ENCODE measurements around the gene PFKFB4.

Gene PFKFB4

DNA sequence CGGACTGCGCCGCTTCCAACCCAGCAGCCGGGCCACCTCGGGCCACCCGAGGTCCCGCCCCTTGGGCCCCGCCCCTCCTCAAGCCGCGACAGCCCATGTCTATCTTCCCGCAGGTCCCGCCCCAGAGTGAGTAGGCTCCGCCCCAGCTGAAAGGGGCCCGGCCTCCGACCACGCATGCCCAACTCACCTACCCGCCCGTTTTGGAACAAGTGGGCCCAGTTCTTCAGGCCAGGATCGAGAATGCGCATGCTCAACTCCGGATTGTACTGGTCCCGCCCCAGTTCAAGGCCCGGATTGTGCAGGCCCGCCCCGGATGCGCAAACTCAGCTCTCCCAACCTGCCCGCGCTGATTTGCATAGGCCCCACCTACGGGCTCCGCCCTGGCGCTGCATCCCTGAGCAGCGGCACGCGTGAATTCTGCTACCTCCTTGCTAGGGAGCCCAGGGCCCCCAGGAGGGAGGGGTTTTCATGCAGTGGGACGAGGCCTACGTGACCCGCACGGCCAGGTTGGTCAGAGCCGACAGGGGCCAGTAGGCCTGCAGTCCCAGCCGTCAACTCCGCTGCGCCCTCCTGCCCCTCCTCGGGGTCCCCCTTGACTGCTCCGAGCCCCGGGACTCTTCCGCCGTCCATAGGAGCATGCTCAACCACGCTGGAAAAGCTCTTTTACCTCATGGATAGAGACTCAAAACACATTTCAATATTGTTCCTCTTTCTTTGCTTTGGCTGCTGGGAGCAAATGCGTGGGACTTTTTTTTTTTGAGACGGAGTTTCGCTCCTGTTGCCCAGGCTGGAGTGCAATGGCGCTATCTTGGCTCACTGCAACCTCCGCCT lies at the start of gene PFKFB4:
PFKFB4 (minus strand) TSS at position 8 of the 831 bp plus-strand sequence. CDS start 26 bp downstream, outside the sequence.
- Histone ChIP-seq H3K36me3 (replicated peaks) (no peaks in the 10 kb centered on the region), H3K9me3 (no peaks in the 10 kb centered on the region), H3K4me3 (peak within 1 kb of the TSS; percentile 52), H3K4me1 (peaks cover 8% of the 10 kb centered on the region), H3K27me3 (ENCODE audit: low read depth) (no peaks in the 10 kb centered on the region)
- DNase-seq (ENCODE audit: low spot score in 2 of 2) = peak; percentile 97 to 99
- in situ Hi-C loops (cut with MboI; ENCODE audit: low sequenced_read_pairs) = no loop called here

DNA sequence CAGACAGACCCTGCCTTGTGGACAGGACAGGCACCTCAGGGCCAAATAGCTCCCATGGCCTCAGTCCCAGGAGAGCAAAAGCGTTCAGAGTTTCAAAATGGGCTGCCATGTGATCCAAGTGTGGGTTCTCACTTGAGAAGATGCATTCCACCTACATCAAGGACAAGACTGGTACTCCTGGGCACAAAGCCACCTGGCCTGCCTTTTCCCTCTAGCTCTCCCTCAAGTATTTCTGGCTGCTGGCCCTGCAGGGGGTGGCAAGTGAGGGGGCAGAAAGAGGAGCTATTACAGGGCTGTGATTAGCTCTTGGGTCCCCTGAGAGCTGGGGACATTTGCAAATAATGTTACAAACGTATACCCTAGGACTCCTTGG lies 45.0 kb upstream of the PFKFB4 start:
- Histone ChIP-seq H3K36me3 (replicated peaks) (peaks cover 80% of the 10 kb centered on the region), H3K27me3 (ENCODE audit: low read depth) (no peaks in the 10 kb centered on the region), H3K4me1 (no peaks in the 10 kb centered on the region), H3K4me3 (no peak overlapping the region), H3K9me3 (no peaks in the 10 kb centered on the region)
- no peak for DNase-seq (ENCODE audit: low spot score in 2 of 2)
- in situ Hi-C loops (cut with MboI; ENCODE audit: low sequenced_read_pairs) = no loop called here

DNA sequence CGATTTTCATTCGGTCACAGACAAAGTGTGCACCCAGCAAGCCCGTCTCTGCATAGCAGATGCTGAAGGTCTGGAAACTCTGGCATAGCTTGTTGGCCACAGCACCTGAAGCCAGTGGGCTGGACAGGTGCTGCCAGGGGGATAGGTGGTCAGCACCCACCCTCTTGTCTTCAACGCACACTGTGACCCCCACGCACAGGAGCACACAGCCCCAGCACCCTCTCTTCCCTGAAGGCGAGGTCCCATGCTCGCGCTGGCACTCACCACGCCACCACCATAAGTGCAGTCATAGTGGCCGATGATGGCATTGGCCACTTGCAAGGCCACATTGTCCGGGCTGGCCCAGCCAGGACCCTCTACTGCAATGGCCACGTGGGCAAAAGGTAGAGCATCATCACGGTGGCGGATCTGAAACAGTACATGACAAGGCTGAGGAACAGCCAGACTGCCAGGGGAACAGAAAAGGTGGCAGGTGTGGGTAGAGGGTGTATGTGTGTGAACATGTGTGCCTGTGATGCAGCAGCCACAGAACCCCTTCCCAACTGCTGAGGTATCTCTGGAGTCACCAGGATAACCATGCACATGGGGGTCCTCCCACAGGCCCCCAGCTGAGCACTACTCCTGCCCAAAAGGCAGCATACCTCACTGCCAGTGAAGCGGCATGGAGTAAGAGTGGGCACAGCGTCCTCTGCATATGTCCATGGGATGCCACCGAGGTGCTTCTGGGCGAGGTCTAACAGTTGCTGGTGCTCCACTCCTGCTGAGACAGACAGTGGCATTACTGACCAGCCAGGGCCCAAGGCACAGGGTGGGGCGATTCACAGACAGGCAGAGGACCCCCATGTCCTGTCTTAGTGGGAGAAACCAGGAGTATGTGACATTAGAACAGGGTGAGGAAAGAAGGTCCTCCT lies 44.4 kb upstream of the PFKFB4 start:
- peaks cover 75% of the 10 kb centered on the region for H3K36me3 ChIP-seq (replicated peaks)
- H3K4me1 ChIP-seq = no peaks in the 10 kb centered on the region
- no peak for DNase-seq (ENCODE audit: low spot score in 2 of 2)
- H3K9me3 ChIP-seq = no peaks in the 10 kb centered on the region
- in situ Hi-C loops (cut with MboI; ENCODE audit: low sequenced_read_pairs) = no loop called here
- H3K27me3 ChIP-seq (ENCODE audit: low read depth) = no peaks in the 10 kb centered on the region
- H3K4me3 ChIP-seq = no peak overlapping the region

DNA sequence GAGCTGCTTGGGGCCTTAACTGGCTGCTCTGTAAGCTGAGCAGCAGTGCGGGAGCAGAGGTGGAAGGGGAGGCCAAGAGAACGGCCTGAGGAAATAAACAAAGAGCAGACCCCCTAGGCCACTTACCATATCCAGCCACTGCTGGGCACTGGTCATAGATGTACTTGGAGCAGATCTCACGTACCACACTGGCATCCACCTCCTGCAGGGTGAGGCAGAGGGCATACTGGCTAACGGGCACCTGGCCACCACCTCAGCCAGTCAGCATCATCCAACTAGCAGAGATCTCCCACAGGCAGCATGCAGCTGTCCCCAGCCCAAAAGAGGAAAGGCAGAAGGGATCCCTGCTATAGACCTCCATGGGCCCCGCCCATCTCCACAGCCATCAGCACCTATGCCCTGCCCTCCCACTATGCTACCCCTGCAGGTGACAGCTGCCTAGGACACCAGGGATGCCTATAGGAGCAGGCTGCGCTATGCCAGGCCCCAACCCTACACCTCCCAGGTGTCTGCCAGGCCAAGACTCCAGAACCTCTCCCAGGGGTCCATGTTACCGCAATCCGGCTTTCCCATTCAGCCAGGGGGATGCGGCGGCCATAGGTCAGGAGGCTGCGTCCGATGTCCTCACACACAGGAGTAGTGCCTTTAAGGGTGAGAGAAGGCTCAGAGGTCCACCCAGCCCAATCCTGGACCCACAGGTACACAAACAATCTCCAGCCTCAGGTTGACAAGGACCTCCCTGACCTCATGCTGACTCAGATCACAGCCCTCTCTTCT lies 43.1 kb upstream of the PFKFB4 start:
- Histone ChIP-seq H3K27me3 (ENCODE audit: low read depth) (peaks cover 8% of the 10 kb centered on the region), H3K36me3 (replicated peaks) (peaks cover 63% of the 10 kb centered on the region), H3K4me3 (no peak overlapping the region), H3K9me3 (no peaks in the 10 kb centered on the region), H3K4me1 (no peaks in the 10 kb centered on the region)
- DNase-seq (ENCODE audit: low spot score in 2 of 2) = no peak
- in situ Hi-C loops (cut with MboI; ENCODE audit: low sequenced_read_pairs) = no loop called here

DNA sequence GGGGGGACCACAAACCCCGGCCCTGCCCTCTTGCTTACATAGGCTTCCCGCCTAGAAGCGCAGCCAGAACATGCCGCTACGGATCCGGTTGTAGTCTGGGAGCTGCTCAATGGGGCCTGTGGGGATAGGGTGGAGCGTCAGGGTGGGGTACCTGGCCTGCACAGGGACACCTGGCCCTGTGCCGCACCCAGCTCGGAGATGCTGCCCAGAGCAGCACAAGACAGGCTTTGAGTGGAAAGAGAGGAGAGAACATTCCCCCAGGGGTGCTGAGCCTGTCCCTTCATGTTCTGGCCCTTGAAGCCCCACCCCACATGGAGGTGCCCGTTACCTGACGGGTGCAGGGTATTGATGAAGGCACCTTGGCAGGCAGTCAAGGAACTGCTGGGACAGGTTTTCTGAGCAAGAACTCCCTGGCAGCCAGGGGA lies 42.5 kb upstream of the PFKFB4 start:
- DNase-seq (ENCODE audit: low spot score in 2 of 2) = no peak
- Histone ChIP-seq H3K4me3 (no peak overlapping the region), H3K4me1 (no peaks in the 10 kb centered on the region), H3K36me3 (replicated peaks) (peaks cover 57% of the 10 kb centered on the region), H3K9me3 (no peaks in the 10 kb centered on the region), H3K27me3 (ENCODE audit: low read depth) (peaks cover 14% of the 10 kb centered on the region)
- in situ Hi-C loops (cut with MboI; ENCODE audit: low sequenced_read_pairs) = no loop called here

DNA sequence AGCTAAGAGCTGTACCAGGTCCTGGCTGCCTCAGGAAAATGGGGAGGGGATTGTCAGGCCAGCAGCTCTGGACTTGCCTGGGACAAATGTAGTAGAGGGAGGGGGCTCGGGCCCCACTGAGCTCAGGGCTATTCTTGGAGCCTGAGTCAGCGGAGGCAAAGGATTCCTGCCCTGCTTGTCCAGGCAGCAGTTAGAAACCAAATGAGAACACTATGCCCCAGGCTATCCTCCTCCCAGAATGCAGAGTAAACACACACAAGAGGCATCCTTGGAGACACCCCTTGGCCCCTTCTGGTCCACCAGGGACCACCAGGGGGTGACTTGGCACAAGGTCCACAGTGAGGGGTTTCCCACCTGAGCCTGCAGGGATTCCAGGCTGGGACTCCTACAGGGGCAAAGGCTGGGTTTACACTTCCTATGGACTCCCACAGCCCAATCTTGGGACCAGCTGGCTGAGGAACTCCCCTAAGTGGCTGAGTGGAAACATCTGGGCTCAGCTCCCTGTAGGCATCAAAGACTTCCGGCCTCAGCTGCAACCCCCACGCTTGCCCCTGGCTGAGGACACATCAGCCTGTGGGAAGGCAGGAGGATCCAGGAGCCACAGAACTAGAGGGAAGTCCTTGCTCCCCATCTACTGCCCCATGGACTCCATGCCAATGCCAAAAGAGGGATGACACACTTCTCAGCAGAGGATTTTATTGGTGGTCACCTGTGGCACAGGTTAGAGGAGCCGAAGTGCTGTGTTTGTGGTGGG lies 41.9 kb upstream of the PFKFB4 start:
- DNase-seq (ENCODE audit: low spot score in 2 of 2) = no peak
- Histone ChIP-seq H3K9me3 (no peaks in the 10 kb centered on the region), H3K4me1 (no peaks in the 10 kb centered on the region), H3K27me3 (ENCODE audit: low read depth) (peaks cover 18% of the 10 kb centered on the region), H3K4me3 (no peak overlapping the region), H3K36me3 (replicated peaks) (peaks cover 51% of the 10 kb centered on the region)
- in situ Hi-C loops (cut with MboI; ENCODE audit: low sequenced_read_pairs) = no loop called here

DNA sequence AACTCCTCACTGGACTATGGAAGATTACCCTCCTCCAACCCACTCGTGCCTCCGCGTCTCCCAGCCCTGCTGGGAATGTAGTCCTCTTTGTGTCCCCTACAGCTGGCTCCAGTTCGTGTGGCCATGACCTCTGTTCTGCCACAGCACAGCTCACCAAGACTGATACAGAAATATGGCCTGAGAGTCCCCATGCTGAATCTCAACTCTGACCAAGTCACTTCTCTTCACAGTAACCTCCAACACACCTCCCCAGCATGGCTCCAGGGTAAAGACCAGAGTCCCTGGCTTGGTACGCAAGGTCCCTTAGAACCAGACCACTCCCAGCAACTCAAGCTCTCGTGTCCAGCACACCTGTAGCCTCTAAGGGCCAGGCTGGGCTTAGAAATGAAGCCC lies 40.8 kb upstream of the PFKFB4 start:
- no peak for DNase-seq (ENCODE audit: low spot score in 2 of 2)
- H3K4me1 ChIP-seq = no peaks in the 10 kb centered on the region
- H3K4me3 ChIP-seq = no peak overlapping the region
- H3K9me3 ChIP-seq = no peaks in the 10 kb centered on the region
- peaks cover 41% of the 10 kb centered on the region for H3K36me3 ChIP-seq (replicated peaks)
- H3K27me3 ChIP-seq (ENCODE audit: low read depth) = peaks cover 24% of the 10 kb centered on the region
- in situ Hi-C loops (cut with MboI; ENCODE audit: low sequenced_read_pairs) = no loop called here

DNA sequence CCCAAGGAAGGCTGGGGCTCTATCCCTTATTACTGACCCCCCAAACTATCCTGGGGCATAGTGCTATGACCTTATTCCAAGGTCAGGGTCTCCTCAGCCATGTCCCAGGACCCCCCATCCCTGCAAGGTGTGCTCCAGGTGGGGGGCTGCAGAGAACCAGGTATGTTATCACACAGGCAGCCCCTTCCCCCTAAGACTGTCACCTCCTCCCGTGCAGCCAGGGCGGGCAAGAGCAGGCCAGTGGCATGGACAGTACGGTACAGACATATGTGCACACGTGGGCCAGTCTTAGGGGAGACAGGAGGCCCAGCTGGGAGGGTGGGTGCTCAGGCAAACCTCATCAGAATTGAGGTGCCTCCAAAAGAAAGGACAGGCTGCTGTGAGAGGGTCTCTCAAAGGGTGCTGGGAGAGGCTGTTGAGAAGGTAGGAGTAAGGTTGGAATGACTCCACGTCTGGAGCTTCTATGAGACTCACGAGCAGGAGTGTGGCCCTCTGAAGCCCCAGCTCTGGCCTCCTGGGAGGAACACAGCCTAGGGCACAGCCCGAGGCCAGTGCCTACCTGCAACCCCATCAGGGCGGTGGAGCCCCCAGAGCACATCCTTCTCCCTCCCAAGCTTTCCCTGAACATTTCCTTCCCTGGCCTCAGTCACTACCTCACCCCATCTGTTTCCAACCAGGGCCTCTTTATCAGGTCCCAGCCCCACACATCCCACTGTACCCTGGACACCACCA lies 40.2 kb upstream of the PFKFB4 start:
- no peaks in the 10 kb centered on the region for H3K9me3 ChIP-seq
- no peaks in the 10 kb centered on the region for H3K4me1 ChIP-seq
- H3K36me3 ChIP-seq (replicated peaks) = peaks cover 41% of the 10 kb centered on the region
- in situ Hi-C loops (cut with MboI; ENCODE audit: low sequenced_read_pairs) = no loop called here
- no peak for DNase-seq (ENCODE audit: low spot score in 2 of 2)
- H3K4me3 ChIP-seq = no peak overlapping the region
- H3K27me3 ChIP-seq (ENCODE audit: low read depth) = peaks cover 24% of the 10 kb centered on the region

DNA sequence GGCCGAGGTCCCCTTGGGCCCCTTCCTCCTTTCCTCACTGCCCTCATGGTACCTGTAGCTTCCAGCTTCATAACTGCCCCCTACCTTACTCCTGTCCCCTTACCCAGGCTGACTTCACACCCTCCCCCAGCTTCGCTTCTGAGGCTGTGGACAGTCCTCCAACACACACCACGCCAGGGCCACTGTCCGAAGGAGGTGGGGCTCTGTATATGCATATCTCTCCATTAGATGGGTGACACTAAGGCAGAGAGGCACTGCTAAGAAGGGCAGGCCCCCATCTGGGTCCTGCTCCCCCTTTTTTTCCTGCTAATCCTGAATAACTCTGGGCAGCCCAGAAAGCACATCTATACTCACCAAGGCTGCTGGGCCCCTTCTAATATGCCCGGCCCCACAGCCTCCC lies 39.6 kb upstream of the PFKFB4 start:
- Histone ChIP-seq H3K27me3 (ENCODE audit: low read depth) (peaks cover 24% of the 10 kb centered on the region), H3K9me3 (no peaks in the 10 kb centered on the region), H3K36me3 (replicated peaks) (peaks cover 36% of the 10 kb centered on the region), H3K4me3 (no peak overlapping the region), H3K4me1 (no peaks in the 10 kb centered on the region)
- in situ Hi-C loops (cut with MboI; ENCODE audit: low sequenced_read_pairs) = no loop called here
- no peak for DNase-seq (ENCODE audit: low spot score in 2 of 2)

DNA sequence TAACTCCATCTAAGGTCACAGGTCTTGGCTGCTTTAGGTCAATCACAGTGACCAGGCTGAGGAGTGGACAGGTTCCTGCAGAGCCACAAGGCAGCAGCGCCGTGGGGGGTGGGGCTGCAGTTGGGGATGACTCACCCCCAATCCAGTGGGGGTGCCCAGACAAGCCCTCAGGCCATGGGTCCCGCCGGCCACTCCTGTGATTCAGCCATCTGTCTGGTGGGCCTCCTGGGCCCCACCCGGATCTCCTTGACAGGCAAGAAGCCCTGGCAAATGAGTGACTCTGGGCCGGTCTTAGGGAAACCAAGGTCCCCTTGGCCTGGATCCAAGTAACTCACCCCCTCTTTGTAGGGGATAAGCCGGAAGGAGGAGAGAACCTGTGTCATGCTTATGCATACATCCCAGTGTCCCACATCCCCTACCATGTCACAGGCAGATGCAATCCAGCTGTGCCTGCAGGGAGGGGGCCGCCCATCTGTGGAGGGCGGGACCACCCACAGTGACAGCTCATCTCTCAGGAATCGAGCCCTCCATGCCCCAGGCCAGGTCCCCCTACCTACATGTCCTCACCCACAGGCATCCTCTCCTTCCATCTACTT lies 39.0 kb upstream of the PFKFB4 start:
- H3K4me3 ChIP-seq = no peak overlapping the region
- H3K9me3 ChIP-seq = no peaks in the 10 kb centered on the region
- peaks cover 31% of the 10 kb centered on the region for H3K36me3 ChIP-seq (replicated peaks)
- DNase-seq (ENCODE audit: low spot score in 2 of 2) = peak in 1 of 2 experiments; percentile 38
- in situ Hi-C loops (cut with MboI; ENCODE audit: low sequenced_read_pairs) = no loop called here
- H3K4me1 ChIP-seq = no peaks in the 10 kb centered on the region
- H3K27me3 ChIP-seq (ENCODE audit: low read depth) = peaks cover 24% of the 10 kb centered on the region

DNA sequence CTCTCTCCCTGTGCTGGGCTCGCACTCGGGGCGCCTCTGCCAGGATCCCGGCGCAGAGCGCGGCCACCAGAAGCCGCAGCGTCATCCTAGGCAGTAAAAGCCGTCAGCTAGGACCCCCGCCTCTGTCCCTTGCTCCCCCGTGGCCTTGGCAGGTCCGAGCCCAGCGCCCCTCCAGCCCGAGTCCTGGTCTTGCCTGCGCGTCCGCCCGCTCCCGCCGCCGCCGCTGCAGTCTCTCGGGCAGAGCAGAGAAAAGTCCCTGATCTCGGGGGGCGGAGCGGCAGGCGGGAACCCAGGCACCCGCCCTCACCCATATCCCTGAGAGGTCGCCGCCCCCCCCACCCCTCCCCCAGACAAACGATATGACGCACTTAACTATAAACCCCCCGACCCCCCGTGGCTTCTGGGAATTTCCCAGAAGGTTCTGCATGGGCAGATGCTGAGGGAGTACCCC lies 38.5 kb upstream of the PFKFB4 start, which contains the start of gene COL7A1:
COL7A1 (minus strand) TSS at position 255 of the 451 bp plus-strand sequence; CDS start at position 85, 170 bp downstream.
- Histone ChIP-seq H3K9me3 (no peaks in the 10 kb centered on the region), H3K36me3 (replicated peaks) (peaks cover 26% of the 10 kb centered on the region), H3K4me1 (no peaks in the 10 kb centered on the region), H3K27me3 (ENCODE audit: low read depth) (peaks cover 29% of the 10 kb centered on the region), H3K4me3 (no peak within 1 kb of the TSS)
- DNase-seq (ENCODE audit: low spot score in 2 of 2) = no peak
- in situ Hi-C loops (cut with MboI; ENCODE audit: low sequenced_read_pairs) = no loop called here

DNA sequence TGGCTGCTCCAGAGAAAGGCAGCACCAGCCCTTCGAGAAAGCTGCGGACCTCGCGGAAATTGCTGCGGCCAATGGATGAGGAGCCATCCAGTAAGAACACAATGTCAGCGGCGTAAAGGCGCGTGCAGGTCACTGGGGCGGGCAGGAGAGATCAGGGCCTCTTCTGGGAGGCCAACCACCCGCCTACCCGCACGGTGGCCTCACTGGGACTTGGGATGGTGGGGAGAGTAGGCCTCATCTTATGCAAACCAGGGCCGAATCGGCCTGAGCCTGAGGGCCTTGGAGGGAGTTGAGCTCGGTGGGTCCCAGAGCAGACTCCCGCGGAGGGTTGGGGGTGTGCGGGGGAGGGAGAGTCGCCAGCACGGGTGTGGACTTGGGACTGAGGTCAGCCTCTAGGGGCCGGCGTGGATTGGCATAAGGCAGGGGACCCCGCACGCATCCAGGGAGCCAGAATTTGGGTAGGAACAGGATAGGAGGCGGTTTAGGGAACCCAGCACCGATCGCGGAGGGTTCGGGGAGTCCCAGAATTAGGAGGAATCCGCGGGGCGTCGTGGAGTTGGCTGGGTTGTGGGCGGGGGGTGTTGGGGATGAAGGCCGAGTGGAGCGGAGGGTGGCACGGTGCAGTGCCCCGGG lies 37.9 kb upstream of the PFKFB4 start:
- Histone ChIP-seq H3K9me3 (no peaks in the 10 kb centered on the region), H3K4me1 (no peaks in the 10 kb centered on the region), H3K36me3 (replicated peaks) (peaks cover 20% of the 10 kb centered on the region), H3K27me3 (ENCODE audit: low read depth) (peaks cover 34% of the 10 kb centered on the region), H3K4me3 (no peak overlapping the region)
- DNase-seq (ENCODE audit: low spot score in 2 of 2) = no peak
- in situ Hi-C loops (cut with MboI; ENCODE audit: low sequenced_read_pairs) = no loop called here
